Measurements from ENCODE around the gene ZFAND3. TPM values are rescaled to one million over a fixed set of nuclear protein-coding genes. Genes with fewer than 3 reads are reported as not detected.

ZFAND3 gene
- total RNA-seq, 4 donors from 2014 or later, result 37.3 to 70.1 (median 55.2) TPM

DNA sequence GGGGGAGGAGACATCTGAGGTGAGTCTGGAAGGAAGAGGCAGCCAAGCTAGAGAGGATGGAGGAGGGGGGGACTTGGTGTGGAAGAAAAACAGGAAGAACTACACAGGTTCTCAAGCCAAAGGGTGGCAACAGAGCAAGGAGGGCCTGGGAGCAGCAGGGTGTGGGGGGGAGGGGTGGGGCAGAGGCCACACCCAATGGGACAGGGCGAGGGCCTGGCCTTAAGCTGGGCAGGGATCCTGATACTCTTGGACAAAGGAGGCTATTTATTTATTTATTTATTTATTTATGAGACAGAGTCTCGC, 359.0 kb downstream of the ZFAND3 start:
- Histone ChIP-seq H3K36me3 (peaks cover 0 to 17% (median 0%) of the 10 kb centered on the region in 4 donors), H3K27me3 (no peaks in the 10 kb centered on the region), H3K9me3 (no peaks in the 10 kb centered on the region), H3K4me3 (no peak overlapping the region), H3K27ac (replicated peaks in 1 of 4) (no peak overlapping the region), H3K4me1 (no peaks in the 10 kb centered on the region)
- TF ChIP-seq EP300 (IDR thresholded peaks at IDR 0.05) (no peak), POLR2AphosphoS5 (IDR thresholded peaks at IDR 0.05) (no peak), POLR2A (IDR thresholded peaks at IDR 0.05; ENCODE audit: low read depth) (no peak)
- TF ChIP-seq, protein P1, sequence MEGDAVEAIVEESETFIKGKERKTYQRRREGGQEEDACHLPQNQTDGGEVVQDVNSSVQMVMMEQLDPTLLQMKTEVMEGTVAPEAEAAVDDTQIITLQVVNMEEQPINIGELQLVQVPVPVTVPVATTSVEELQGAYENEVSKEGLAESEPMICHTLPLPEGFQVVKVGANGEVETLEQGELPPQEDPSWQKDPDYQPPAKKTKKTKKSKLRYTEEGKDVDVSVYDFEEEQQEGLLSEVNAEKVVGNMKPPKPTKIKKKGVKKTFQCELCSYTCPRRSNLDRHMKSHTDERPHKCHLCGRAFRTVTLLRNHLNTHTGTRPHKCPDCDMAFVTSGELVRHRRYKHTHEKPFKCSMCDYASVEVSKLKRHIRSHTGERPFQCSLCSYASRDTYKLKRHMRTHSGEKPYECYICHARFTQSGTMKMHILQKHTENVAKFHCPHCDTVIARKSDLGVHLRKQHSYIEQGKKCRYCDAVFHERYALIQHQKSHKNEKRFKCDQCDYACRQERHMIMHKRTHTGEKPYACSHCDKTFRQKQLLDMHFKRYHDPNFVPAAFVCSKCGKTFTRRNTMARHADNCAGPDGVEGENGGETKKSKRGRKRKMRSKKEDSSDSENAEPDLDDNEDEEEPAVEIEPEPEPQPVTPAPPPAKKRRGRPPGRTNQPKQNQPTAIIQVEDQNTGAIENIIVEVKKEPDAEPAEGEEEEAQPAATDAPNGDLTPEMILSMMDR (IDR thresholded peaks at IDR 0.05), result no peak
- WGBS, result 95% methylated on average over 2 of the region's 2 CpGs
- no peak for DNase-seq (ENCODE audit: extremely low spot score)
- intact Hi-C loops (cut with DNase I), result no loop called here

DNA sequence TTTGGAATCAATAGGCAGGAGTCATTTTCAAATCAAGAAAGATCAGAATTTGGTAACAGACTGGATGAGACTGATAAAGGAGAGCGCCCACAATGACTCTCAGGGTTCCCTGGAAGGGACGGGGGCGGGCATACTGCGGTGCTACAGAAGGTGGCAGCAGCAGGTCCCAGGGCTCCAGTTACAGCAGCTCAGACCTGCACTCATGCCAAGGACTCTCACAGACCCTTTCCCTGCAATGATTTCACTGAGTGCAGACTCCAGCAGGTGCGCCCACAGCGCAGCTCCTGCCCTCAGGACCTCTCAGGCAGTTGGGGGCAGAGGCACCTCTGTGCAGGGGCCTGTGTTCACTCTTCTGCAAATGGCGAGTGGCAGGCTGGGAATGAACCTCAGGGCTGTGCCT, 359.8 kb downstream of the ZFAND3 start:
- intact Hi-C loops (cut with DNase I), result no loop called here
- DNase-seq (ENCODE audit: extremely low spot score), result no peak
- H3K9me3 ChIP-seq, result no peaks in the 10 kb centered on the region
- no peak overlapping the region for H3K4me3 ChIP-seq
- TF ChIP-seq POLR2A (IDR thresholded peaks at IDR 0.05; ENCODE audit: low read depth) (no peak), EP300 (IDR thresholded peaks at IDR 0.05) (no peak), POLR2AphosphoS5 (IDR thresholded peaks at IDR 0.05) (no peak)
- TF ChIP-seq, protein P1 (IDR thresholded peaks at IDR 0.05), result no peak
- H3K4me1 ChIP-seq, result no peaks in the 10 kb centered on the region
- no peaks in the 10 kb centered on the region for H3K27me3 ChIP-seq
- no peak overlapping the region for H3K27ac ChIP-seq (replicated peaks in 1 of 4)
- 85% methylated on average over 4 of the region's 7 CpGs for WGBS
- peaks cover 0 to 9% (median 0%) of the 10 kb centered on the region in 4 donors for H3K36me3 ChIP-seq

DNA sequence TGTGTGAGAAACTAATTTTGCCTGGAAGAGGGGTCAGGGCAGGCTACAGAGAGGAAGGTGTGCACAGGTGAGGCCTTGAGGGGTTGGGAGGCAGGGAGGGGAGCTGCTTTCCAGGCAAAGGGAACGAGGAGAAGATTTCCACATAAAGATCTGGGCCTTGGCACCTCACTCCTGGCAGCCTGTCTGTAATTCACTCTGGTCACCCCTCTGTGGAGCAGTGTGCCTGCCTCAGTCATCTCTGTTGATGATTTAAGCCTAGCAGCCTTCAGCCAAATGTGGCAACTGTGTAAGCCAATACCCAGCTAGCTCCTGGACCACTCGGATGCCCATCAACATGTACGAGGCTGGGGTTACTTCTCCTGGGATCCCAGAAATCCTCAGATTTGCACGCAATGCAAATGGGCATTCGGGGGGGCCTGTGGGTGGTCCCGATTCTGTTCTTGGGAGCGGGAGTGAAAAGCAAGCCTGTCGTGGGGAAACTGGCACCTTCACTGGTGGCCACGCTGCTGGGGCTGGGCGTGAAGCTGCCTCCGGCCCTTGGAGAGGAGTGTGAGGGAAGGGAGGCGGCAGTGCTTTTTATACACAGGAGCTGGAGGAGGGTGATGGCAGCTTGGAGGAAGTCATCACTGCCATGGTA, 360.4 kb downstream of the ZFAND3 start:
- TF ChIP-seq EP300 (IDR thresholded peaks at IDR 0.05), result no peak
- TF ChIP-seq POLR2AphosphoS5 (IDR thresholded peaks at IDR 0.05), result no peak
- no peak for TF ChIP-seq POLR2A (IDR thresholded peaks at IDR 0.05; ENCODE audit: low read depth)
- TF ChIP-seq, protein P1 (IDR thresholded peaks at IDR 0.05), result no peak
- peaks cover 0 to 3% (median 0%) of the 10 kb centered on the region in 4 donors for H3K36me3 ChIP-seq
- intact Hi-C loops (cut with DNase I), result no loop called here
- no peaks in the 10 kb centered on the region for H3K27me3 ChIP-seq
- H3K4me3 ChIP-seq, result no peak overlapping the region
- no peak for DNase-seq (ENCODE audit: extremely low spot score)
- WGBS, result 91% methylated on average over 11 of the region's 12 CpGs
- H3K27ac ChIP-seq (replicated peaks in 1 of 4), result no peak overlapping the region
- H3K9me3 ChIP-seq, result no peaks in the 10 kb centered on the region
- no peaks in the 10 kb centered on the region for H3K4me1 ChIP-seq

DNA sequence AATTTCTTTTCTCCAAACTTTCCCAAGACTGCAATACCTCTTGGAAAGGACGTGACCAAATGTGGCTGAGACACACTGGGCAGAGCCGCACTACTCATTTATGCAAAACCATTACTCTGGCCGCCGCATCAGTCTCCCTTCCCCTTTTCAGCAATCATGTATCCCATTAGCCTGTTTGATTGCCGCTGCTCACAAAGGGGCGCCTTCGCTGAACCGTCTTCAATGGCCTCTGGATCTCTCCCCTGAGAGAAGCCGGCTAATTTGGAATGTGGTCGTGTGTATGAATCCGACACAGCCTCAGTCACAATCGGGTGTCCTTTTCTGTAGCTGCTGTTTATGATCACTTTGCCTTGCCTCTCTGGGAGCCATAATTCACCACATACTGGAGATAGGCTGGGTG, 361.1 kb downstream of the ZFAND3 start:
- Histone ChIP-seq H3K9me3 (no peaks in the 10 kb centered on the region), H3K4me3 (no peak overlapping the region), H3K4me1 (no peaks in the 10 kb centered on the region), H3K36me3 (no peaks in the 10 kb centered on the region), H3K27ac (replicated peaks in 1 of 4) (no peak overlapping the region), H3K27me3 (no peaks in the 10 kb centered on the region)
- WGBS, result 96% methylated on average over 12 of the region's 12 CpGs
- DNase-seq (ENCODE audit: extremely low spot score), result no peak
- intact Hi-C loops (cut with DNase I), result no loop called here
- TF ChIP-seq, protein P1 (IDR thresholded peaks at IDR 0.05), result no peak
- no peak for TF ChIP-seq POLR2A (IDR thresholded peaks at IDR 0.05; ENCODE audit: low read depth)

DNA sequence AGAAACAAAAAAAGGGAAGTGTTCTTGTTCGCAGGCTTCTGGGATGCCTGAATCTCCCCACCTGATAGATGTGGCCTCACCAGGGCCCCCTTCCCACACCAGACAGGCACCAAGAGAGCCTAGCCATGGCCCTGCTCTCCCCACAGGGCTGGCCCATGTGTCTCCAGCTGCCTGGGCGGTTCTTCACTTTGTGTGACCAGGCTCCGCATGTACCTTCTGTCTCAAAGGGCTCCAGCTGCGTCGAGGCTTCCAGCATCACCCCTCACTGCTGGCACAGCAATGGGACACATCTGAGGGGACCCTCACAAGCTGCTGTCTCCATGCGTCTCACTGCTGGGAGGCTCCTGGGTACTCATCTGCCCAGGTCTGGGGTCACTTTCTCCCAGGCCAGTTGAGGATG, 362.9 kb downstream of the ZFAND3 start:
- WGBS, result 91% methylated on average over 6 of the region's 6 CpGs
- H3K9me3 ChIP-seq, result no peaks in the 10 kb centered on the region
- no peak overlapping the region for H3K4me3 ChIP-seq
- intact Hi-C loops (cut with DNase I), result no loop called here
- TF ChIP-seq POLR2AphosphoS5 (IDR thresholded peaks at IDR 0.05) (no peak), EP300 (IDR thresholded peaks at IDR 0.05) (no peak), POLR2A (IDR thresholded peaks at IDR 0.05; ENCODE audit: low read depth) (no peak)
- TF ChIP-seq, protein P1 (IDR thresholded peaks at IDR 0.05), result no peak
- H3K27ac ChIP-seq (replicated peaks in 1 of 4), result no peak overlapping the region
- H3K27me3 ChIP-seq, result no peaks in the 10 kb centered on the region
- no peaks in the 10 kb centered on the region for H3K4me1 ChIP-seq
- DNase-seq (ENCODE audit: extremely low spot score), result no peak
- H3K36me3 ChIP-seq, result no peaks in the 10 kb centered on the region
